Measurements from ENCODE around the gene TBX4.
"Not testable (repeated sequence)": the region's sequence is repeated elsewhere in the genome, so short reads cannot be mapped to it uniquely, and the experiment has no call there.

TBX4 gene

GRCh38 chr17:61502292-61502691, 50.1 kb downstream of the TBX4 start:
- DNase-seq: no peak

GRCh38 chr17:61503961-61504360, 51.7 kb downstream of the TBX4 start:
- no peak for DNase-seq

GRCh38 chr17:61504697-61505096, 52.5 kb downstream of the TBX4 start:
- no peak for DNase-seq

- no peak for DNase-seq
Measured at GRCh38 chr17:61505846-61506627, 53.8 kb downstream of the TBX4 start.

- no peak for DNase-seq
Measured at GRCh38 chr17:61507383-61508066, 55.3 kb downstream of the TBX4 start.

- no peak for DNase-seq
Measured at GRCh38 chr17:61508912-61509311, 56.7 kb downstream of the TBX4 start.

- not testable (repeated sequence) for DNase-seq
Measured at GRCh38 chr17:61509454-61509853, 57.2 kb downstream of the TBX4 start.

- DNase-seq: no peak
Measured at GRCh38 chr17:61510237-61510636, 58.0 kb downstream of the TBX4 start.

GRCh38 chr17:61510991-61511390, 58.8 kb downstream of the TBX4 start:
- no peak for DNase-seq

GRCh38 chr17:61511480-61512182, 59.4 kb downstream of the TBX4 start:
- no peak for DNase-seq

- DNase-seq: no peak
Measured at GRCh38 chr17:61514491-61514890, 62.3 kb downstream of the TBX4 start.

- DNase-seq: no peak
Measured at GRCh38 chr17:61517265-61517664, 65.0 kb downstream of the TBX4 start.

- no peak for DNase-seq
Measured at GRCh38 chr17:61517843-61518606, 65.8 kb downstream of the TBX4 start.

GRCh38 chr17:61519139-61519538, 66.9 kb downstream of the TBX4 start:
- DNase-seq: no peak

- DNase-seq: no peak
Measured at GRCh38 chr17:61519754-61520440, 67.7 kb downstream of the TBX4 start.

GRCh38 chr17:61520897-61521296, 68.7 kb downstream of the TBX4 start:
- no peak for DNase-seq

GRCh38 chr17:61522088-61522487, 69.9 kb downstream of the TBX4 start:
- no peak for DNase-seq

- no peak for DNase-seq
Measured at GRCh38 chr17:61524319-61524718, 72.1 kb downstream of the TBX4 start.

- DNase-seq: not testable (repeated sequence)
Measured at GRCh38 chr17:61527441-61527840, 75.2 kb downstream of the TBX4 start.

GRCh38 chr17:61528171-61528570, 75.9 kb downstream of the TBX4 start:
- no peak for DNase-seq

- no peak for DNase-seq
Measured at GRCh38 chr17:61531223-61531622, 79.0 kb downstream of the TBX4 start.

- DNase-seq: no peak
Measured at GRCh38 chr17:61532826-61533225, 80.6 kb downstream of the TBX4 start.
